GM12801 (cell line): Measurements from ENCODE around the gene TMEM54.

Source experiments
- CTCF ChIP-seq: IDR thresholded peaks from one replicate; pipeline ENCODE4 v1.5.1; 2011; ENCODE audit warnings: control low read depth; ENCODE audit not compliant: insufficient read length; ENCODE audit errors: extremely low read depth

TMEM54 gene

GRCh38 chr1:32902535-32902920, 1.3 kb upstream of the TMEM54 start:
- no peak for TF ChIP-seq CTCF

GRCh38 chr1:32901823-32902534, 790 bp upstream of the TMEM54 start:
- TF ChIP-seq CTCF = no peak

- TF ChIP-seq CTCF = no peak
These were observed 726 bp downstream of the TMEM54 start for GRCh38 chr1:32900371-32900955.

- no peak for TF ChIP-seq CTCF
These were observed 1.4 kb downstream of the TMEM54 start for GRCh38 chr1:32899586-32900296.

GRCh38 chr1:32898958-32899357, 2.2 kb downstream of the TMEM54 start:
- no peak for TF ChIP-seq CTCF

DNA sequence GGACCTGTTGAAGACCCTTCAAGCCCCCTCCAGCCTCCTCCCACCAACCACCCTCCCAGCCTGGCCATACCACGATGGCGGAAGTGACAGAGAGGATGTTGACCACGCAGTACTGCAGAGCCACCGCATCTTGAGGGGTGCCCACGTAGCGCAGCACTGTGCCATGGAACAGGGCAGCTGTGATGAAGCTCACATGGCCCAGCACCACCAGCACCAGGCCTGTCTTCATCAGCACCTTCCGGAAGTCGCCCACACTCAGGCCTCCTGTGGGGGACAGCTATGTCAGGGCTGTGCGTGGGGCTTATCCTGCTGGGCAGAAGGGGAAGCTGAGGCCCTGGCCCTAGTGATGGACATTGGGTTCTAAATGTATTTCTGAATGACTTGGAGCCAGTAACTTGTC, 3.1 kb downstream of the TMEM54 start:
- no peak for TF ChIP-seq CTCF
